ENCODE results near the gene MOK.

MOK gene

GRCh38 chr14:102220031-102220430 is 84.9 kb downstream of the MOK start:
- no peak for DNase-seq

GRCh38 chr14:102219316-102219715 is 85.6 kb downstream of the MOK start:
- no peak for DNase-seq

- DNase-seq = no peak
These were observed 86.3 kb downstream of the MOK start for GRCh38 chr14:102218688-102219087.

- no peak for DNase-seq
These were observed 87.0 kb downstream of the MOK start for GRCh38 chr14:102217987-102218421.

- no peak for DNase-seq
These were observed 87.6 kb downstream of the MOK start for GRCh38 chr14:102217399-102217798.

- DNase-seq = no peak
These were observed 89.3 kb downstream of the MOK start for GRCh38 chr14:102215576-102216250.

- DNase-seq = no peak
These were observed 89.9 kb downstream of the MOK start for GRCh38 chr14:102215071-102215470.

GRCh38 chr14:102213984-102214658 is 90.8 kb downstream of the MOK start:
- no peak for DNase-seq

GRCh38 chr14:102213470-102213869 is 91.5 kb downstream of the MOK start:
- no peak for DNase-seq

GRCh38 chr14:102212845-102213244 is 92.1 kb downstream of the MOK start:
- no peak for DNase-seq

GRCh38 chr14:102212356-102212755 is 92.6 kb downstream of the MOK start:
- no peak for DNase-seq

- no peak for DNase-seq
These were observed 93.7 kb downstream of the MOK start for GRCh38 chr14:102211240-102211639.

GRCh38 chr14:102210421-102211042 is 94.4 kb downstream of the MOK start:
- no peak for DNase-seq

- DNase-seq = no peak
These were observed 95.6 kb downstream of the MOK start for GRCh38 chr14:102209224-102209966.

- no peak for DNase-seq
These were observed 96.2 kb downstream of the MOK start for GRCh38 chr14:102208741-102209140.

- DNase-seq = no peak
These were observed 97.1 kb downstream of the MOK start for GRCh38 chr14:102207831-102208365.

- no peak for DNase-seq
These were observed 98.0 kb downstream of the MOK start for GRCh38 chr14:102206918-102207317.

GRCh38 chr14:102205560-102205959 is 99.4 kb downstream of the MOK start:
- no peak for DNase-seq

GRCh38 chr14:102203382-102203781 is 101.6 kb downstream of the MOK start:
- DNase-seq = no peak

GRCh38 chr14:102202944-102203343 is 102.0 kb downstream of the MOK start:
- DNase-seq = no peak

GRCh38 chr14:102201776-102202175 is 103.2 kb downstream of the MOK start:
- no peak for DNase-seq

- no peak for DNase-seq
These were observed 103.6 kb downstream of the MOK start for GRCh38 chr14:102201353-102201738.

- no peak for DNase-seq
These were observed 104.1 kb downstream of the MOK start for GRCh38 chr14:102200690-102201352.

Measured in cerebellar nuclear complex (tissue), 1 donor.